Measurements from ENCODE around the gene FARP2. TPM values are rescaled to one million over a fixed set of nuclear protein-coding genes. Genes with fewer than 3 reads are reported as not detected.
"Not testable (repeated sequence)": the region's sequence is repeated elsewhere in the genome, so short reads cannot be mapped to it uniquely, and the experiment has no call there.

Gene FARP2
- polyA plus RNA-seq, 4 donors: 39.5 to 66.1 (median 54.1) TPM

- no peak for DNase-seq (ENCODE audit: low read depth in 4 of 4, low spot score in 3 of 4)
Observed at GRCh38 chr2:241445426-241445825, 89.3 kb downstream of the FARP2 start.

- DNase-seq (ENCODE audit: low read depth in 4 of 4, low spot score in 3 of 4): not testable (repeated sequence)
Observed at GRCh38 chr2:241450092-241450491, 94.0 kb downstream of the FARP2 start.

DNA sequence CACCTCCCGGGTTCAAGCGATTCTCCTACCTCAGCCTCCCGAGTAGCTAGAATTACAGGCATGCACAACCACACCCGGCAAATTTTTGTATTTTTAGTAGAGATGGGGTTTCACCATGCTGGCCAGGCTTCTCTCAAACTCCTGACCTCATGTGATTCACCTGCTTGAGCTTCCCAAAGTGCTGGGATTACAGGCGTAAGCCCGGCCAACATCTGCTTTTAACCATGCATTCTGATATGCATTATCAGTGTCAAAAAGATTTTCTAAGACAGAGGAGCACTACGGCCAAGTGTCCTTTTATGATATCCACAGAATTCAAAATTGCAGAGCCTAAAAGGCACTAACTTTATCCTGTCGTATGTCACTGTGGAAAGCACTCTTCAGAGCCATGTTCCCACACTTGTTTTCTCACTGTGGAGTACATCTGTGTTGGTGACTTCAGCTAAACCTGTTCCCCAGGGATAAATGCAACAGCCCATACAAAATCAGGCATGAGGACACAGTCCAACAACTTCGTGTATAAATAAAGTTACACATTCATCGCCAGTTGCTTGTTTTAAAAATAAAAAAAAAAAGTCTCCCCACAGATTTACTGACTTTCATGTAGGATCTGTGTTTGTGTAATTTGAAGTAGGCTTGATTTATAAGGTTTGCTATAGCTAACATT, 95.9 kb downstream of the FARP2 start:
- no peak for DNase-seq (ENCODE audit: low read depth in 4 of 4, low spot score in 3 of 4)

- DNase-seq (ENCODE audit: low read depth in 4 of 4, low spot score in 3 of 4): not testable (repeated sequence)
Observed at GRCh38 chr2:241453919-241454318, 97.8 kb downstream of the FARP2 start.

DNA sequence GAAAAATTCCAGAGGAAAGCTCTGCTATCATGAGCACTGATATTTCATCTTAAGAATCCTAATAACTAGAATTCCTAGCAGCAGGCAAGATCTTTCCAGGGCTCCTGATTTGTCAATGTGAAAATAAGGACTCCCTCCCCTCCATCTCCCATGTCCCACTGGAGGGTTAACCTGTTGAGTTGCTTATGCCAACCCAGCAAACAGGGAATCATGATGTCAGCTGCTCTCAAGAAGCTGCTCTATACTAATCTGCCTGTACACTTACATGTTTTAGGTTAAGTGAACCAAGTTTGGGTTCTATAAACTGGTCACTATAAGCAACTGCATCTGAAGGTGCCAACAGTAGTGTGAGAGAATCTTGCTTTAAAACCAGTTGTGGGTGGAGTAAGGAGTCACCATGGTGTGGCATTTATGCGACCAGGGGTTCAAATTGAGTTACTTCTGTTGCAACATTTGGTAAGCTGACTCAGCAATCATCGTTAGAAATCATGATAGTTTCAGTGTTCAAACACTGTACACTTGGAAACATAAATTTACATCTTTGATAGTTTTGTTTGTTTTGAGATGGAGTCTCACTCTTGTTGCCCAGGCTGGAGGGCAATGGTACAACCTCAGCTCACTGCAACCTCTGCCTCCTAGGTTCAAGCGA, 98.9 kb downstream of the FARP2 start:
- DNase-seq (ENCODE audit: low read depth in 4 of 4, low spot score in 3 of 4): no peak

GRCh38 chr2:241456546-241456945, 100.5 kb downstream of the FARP2 start:
- DNase-seq (ENCODE audit: low read depth in 4 of 4, low spot score in 3 of 4): no peak

DNA sequence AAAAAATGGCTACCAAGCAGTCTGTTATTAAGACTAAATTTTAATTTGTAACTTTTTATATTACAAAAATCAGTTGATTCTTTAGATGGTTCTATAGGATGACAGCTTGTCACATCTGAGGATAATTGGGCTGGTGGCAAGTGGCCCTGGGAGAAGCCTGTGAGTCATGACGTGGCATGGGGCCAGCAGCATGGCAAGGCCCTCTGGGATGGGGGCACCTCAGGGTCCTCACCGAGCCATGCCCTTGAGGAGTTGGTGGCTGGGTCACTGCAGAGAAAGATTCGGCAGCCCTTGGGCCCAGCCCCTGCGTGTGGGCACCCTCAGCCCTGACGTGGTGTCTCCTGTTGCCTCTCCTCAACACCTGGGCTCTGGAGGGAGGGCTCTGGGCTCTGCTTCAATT, 102.6 kb downstream of the FARP2 start:
- no peak for DNase-seq (ENCODE audit: low read depth in 4 of 4, low spot score in 3 of 4)

DNA sequence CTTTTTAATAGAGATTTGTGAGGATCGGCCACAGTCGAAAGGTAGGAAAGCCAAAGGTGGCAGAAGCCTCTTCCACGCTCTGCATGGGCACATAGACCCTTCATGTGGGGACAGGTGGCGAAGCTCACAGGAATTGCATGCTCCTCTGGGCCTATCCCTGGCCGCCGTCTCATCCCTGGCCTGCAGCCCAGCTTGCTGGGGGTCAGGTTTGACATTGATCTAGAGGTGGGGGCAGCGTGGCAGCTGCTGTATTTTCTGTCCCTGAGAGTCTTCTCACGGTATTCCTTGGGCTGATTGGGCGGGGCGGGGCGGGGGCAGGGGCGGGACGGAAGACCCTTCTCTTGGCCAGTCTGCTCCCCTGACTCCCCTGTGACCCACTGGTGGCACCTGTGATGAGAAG, 103.4 kb downstream of the FARP2 start:
- no peak for DNase-seq (ENCODE audit: low read depth in 4 of 4, low spot score in 3 of 4)

- DNase-seq (ENCODE audit: low read depth in 4 of 4, low spot score in 3 of 4): no peak
Observed at GRCh38 chr2:241460631-241461030, 104.5 kb downstream of the FARP2 start.

DNA sequence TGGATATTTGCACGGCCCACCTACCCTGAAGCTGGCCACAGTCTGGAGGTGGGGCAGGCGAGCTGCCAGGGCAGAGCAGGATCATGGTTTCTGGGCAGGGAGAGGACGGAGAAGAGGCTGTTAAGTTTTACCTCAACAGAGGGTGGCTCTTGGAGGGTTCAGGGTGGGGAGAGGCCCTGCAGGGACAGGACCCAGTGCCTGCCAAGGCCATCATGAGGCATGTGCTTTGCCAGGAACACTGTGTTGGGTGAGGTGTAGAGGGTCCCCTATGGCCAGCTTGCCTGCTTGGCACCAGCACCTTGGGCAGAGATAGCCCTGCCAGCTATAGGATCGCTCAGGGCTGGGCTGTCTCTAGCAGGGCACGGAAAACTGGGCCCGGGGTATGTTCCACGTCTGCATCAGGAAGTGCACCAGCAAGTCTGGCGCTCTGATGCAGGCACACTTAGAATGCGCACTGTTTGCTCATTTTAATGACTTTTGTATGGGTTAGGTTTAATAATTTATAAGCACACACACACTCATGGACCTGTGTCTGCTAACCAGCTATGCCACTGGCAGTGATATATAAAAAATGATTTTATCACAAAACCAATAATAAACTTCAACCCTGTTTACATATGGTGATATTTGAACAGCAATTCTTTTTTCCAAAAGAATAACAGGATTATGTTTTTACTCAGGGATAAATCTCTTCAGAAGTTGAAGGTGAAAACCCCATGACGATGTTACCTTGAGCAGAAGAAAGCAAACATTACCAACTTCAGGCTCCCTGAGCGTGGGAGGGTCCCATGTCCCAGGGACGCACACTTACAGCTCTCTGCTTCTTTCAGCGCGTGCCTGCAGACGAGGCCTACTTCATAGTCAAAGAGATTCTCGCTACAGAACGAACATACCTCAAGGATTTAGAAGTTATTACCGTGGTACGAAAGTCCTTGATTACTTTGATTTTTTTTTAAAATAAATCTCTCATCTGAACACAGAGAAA, 105.9 kb downstream of the FARP2 start:
- DNase-seq (ENCODE audit: low read depth in 4 of 4, low spot score in 3 of 4): no peak

GRCh38 chr2:241463276-241464135, 107.4 kb downstream of the FARP2 start:
- no peak for DNase-seq (ENCODE audit: low read depth in 4 of 4, low spot score in 3 of 4)

- DNase-seq (ENCODE audit: low read depth in 4 of 4, low spot score in 3 of 4): no peak
Observed at GRCh38 chr2:241465543-241465942, 109.5 kb downstream of the FARP2 start.

- no peak for DNase-seq (ENCODE audit: low read depth in 4 of 4, low spot score in 3 of 4)
Observed at GRCh38 chr2:241466230-241466629, 110.1 kb downstream of the FARP2 start.

- DNase-seq (ENCODE audit: low read depth in 4 of 4, low spot score in 3 of 4): no peak
Observed at GRCh38 chr2:241467777-241468475, 111.8 kb downstream of the FARP2 start.

- DNase-seq (ENCODE audit: low read depth in 4 of 4, low spot score in 3 of 4): no peak
Observed at GRCh38 chr2:241468476-241468781, 112.3 kb downstream of the FARP2 start.

- no peak for DNase-seq (ENCODE audit: low read depth in 4 of 4, low spot score in 3 of 4)
Observed at GRCh38 chr2:241469746-241470145, 113.7 kb downstream of the FARP2 start.

DNA sequence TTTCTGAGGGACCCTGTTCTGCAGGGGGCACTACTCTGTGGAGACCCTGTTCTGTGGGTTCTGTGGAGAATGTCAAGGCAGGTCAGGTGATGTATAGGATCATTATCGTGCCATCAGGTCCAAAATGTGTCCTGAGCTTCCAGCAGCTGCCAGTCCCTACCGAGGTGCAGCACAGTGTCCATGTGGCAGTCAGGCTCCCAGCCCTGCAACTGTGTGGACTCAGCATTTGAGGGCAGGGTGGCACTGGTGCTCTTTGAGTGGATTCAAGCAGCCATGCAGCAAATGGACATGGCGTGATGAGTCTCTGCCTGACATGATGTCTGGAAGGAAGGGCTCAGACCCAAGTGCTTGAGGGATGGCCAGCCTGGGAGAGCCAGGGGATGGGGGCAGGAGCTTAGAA, 117.3 kb downstream of the FARP2 start:
- no peak for DNase-seq (ENCODE audit: low read depth in 4 of 4, low spot score in 3 of 4)

DNA sequence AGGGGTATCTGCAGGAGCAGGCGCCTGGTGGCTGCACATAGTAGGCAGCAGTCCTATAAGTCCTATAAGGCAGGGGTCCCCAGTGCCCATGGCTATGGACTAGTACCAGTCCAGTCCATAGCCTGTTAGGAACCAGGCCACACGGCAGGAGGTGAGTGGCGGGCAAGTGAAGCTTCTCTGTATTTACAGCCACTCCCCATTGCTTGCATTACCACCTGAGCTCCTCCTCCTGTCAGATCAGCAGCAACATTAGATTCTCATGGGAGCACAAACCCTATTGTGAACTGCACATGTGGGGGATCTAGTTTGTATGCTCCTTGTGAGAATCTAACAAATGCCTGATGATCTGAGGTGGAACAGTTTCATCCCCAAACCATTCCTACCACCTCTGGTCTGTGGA, 119.2 kb downstream of the FARP2 start:
- no peak for DNase-seq (ENCODE audit: low read depth in 4 of 4, low spot score in 3 of 4)

DNA sequence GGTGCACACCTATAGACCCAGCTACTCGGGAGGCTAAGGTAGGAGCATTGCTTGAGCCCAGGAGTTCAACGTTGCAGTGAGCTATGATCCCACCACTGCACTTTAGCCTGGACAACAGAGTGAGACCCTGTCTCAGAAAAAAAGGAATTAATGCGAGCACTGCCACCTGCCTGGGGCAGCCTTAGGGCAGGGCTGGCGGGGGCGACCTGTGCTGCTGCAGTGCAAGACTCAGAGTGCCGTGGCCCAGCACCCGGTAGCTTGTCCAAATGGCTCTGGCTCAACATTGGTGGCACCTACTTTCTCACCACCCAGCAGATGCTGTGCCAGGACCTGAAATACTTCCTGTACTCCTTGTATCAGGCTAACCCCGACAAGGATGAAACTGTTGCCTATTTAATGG, 122.1 kb downstream of the FARP2 start:
- DNase-seq (ENCODE audit: low read depth in 4 of 4, low spot score in 3 of 4): no peak
